ENCODE results near the gene ULBP3. TPM values are rescaled to one million over a fixed set of nuclear protein-coding genes. Genes with fewer than 3 reads are reported as not detected.

Gene ULBP3
- total and polyA plus RNA-seq, 2 of the 13 experiments (the other 11 are each of a cell fraction or from before 2014, with no cell fraction given), result 0.42 to 0.48 TPM

DNA sequence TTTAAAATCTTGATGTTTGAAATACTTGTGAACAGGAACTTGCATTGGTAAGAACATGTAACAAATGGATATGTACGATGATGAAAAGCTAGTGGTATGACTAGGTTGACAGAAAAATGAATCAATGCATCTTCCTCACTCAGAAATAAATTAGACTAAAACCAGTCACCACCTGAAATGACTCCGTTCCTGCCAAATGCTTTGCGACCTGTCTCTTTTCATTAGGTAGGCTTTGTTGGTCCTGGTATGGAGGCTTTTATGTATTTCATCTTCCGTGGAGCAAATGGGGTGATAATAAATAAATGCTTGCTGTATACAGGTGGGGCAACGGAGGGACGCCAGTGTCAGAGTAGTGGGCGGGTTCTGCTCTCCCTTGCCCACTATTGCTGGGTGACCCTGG lies 17.1 kb upstream of the ULBP3 start:
- Histone ChIP-seq H3K79me2 (ENCODE audit: insufficient read depth, low read length) (no peaks in the 10 kb centered on the region), H3K9me3 (ENCODE audit: low read length) (no peaks in the 10 kb centered on the region), H3K27me3 (ENCODE audit: control insufficient read depth in 1 of 2, insufficient read depth in 2 of 2, low read length in 2 of 2) (peaks cover 0 to 17% of the 10 kb centered on the region in 2 experiments; a peak in 2 of 5 replicates), H3K4me3 (replicated peaks in 1 of 3; ENCODE audit: insufficient read depth in 1 of 3, low read depth in 2 of 3, low read length in 3 of 3) (no peak overlapping the region), H3K4me1 (ENCODE audit: insufficient read depth, low read length) (no peaks in the 10 kb centered on the region), H4K20me1 (ENCODE audit: insufficient read depth, low read length) (no peaks in the 10 kb centered on the region), H3K9ac (ENCODE audit: insufficient read depth, low read depth, low read length) (no peak overlapping the region), H3K4me2 (ENCODE audit: low read depth, low read length) (no peak overlapping the region), H3K27ac (ENCODE audit: extremely low read length, insufficient read depth, low read length) (no peak overlapping the region), H2AFZ (ENCODE audit: low read length) (no peak overlapping the region), H3K36me3 (replicated peaks in 1 of 2; ENCODE audit: control insufficient read depth in 1 of 2, insufficient read depth in 2 of 2, low read length in 2 of 2) (no peaks in the 10 kb centered on the region)
- intact Hi-C loops (cut with micrococcal nuclease; ENCODE audit: unreplicated experiment), result no loop called here
- BruUV-seq (replicated peaks), result no TSS peak
- ChIA-PET CTCF (ENCODE audit: low intra/inter-chr PET ratio, low total read pairs) (no interaction called here), POLR2A (no interaction called here)
- TF ChIP-seq BCL6 (CRISPR knock-in tag; IDR thresholded peaks at IDR 0.05), result no peak
- no peak for TF ChIP-seq ZNF383 (CRISPR knock-in tag; IDR thresholded peaks at IDR 0.05; ENCODE audit: borderline replicate concordance)
- TF ChIP-seq ZNF367 (CRISPR knock-in tag; IDR thresholded peaks at IDR 0.05; ENCODE audit: borderline replicate concordance), result no peak
- no peak for TF ChIP-seq KAT2B (IDR thresholded peaks at IDR 0.05; ENCODE audit: borderline replicate concordance, low read depth, low read length)
- TF ChIP-seq, protein P1, sequence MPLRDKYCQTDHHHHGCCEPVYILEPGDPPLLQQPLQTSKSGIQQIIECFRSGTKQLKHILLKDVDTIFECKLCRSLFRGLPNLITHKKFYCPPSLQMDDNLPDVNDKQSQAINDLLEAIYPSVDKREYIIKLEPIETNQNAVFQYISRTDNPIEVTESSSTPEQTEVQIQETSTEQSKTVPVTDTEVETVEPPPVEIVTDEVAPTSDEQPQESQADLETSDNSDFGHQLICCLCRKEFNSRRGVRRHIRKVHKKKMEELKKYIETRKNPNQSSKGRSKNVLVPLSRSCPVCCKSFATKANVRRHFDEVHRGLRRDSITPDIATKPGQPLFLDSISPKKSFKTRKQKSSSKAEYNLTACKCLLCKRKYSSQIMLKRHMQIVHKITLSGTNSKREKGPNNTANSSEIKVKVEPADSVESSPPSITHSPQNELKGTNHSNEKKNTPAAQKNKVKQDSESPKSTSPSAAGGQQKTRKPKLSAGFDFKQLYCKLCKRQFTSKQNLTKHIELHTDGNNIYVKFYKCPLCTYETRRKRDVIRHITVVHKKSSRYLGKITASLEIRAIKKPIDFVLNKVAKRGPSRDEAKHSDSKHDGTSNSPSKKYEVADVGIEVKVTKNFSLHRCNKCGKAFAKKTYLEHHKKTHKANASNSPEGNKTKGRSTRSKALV (CRISPR knock-in tag; IDR thresholded peaks at IDR 0.05), result no peak
- no peak for TF ChIP-seq ZFP36L2 (CRISPR knock-in tag; IDR thresholded peaks at IDR 0.05)
- TF ChIP-seq SKI (IDR thresholded peaks at IDR 0.05; ENCODE audit: partially characterized antibody), result no peak
- TF ChIP-seq, protein P2, sequence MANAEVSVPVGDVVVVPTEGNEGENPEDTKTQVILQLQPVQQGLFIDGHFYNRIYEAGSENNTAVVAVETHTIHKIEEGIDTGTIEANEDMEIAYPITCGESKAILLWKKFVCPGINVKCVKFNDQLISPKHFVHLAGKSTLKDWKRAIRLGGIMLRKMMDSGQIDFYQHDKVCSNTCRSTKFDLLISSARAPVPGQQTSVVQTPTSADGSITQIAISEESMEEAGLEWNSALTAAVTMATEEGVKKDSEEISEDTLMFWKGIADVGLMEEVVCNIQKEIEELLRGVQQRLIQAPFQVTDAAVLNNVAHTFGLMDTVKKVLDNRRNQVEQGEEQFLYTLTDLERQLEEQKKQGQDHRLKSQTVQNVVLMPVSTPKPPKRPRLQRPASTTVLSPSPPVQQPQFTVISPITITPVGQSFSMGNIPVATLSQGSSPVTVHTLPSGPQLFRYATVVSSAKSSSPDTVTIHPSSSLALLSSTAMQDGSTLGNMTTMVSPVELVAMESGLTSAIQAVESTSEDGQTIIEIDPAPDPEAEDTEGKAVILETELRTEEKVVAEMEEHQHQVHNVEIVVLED (CRISPR knock-in tag; IDR thresholded peaks at IDR 0.05; ENCODE audit: borderline replicate concordance), result no peak
- TF ChIP-seq ZNF121 (CRISPR knock-in tag; IDR thresholded peaks at IDR 0.05), result no peak
- no peak for ATAC-seq
- no peak for DNase-seq (ENCODE audit: low spot score)
- in situ Hi-C loops (cut with HindIII; ENCODE audit: extremely low pct_ligation_motif_present, low pct_unique_long_range_greater_than_20kb), result loop anchor here (10.0 kb wide), 1 partner anchor 729 kb away; no protein-coding TSS in a partner anchor
- no peak for FAIRE-seq
- 41% methylated on average over 7 of the region's 7 CpGs for WGBS (ENCODE audit: low lambda C conversion rate)
